ENCODE measurements around the gene PDZD7.

The PDZD7 gene

GRCh38 chr10:101016814-101017213 is 14.1 kb downstream of the PDZD7 start:
- DNase-seq = no peak

GRCh38 chr10:101015582-101015973 is 15.4 kb downstream of the PDZD7 start:
- no peak for DNase-seq

GRCh38 chr10:101014966-101015581 is 15.9 kb downstream of the PDZD7 start:
- no peak for DNase-seq

- peak; percentile 28 to 37 for DNase-seq
Observed at GRCh38 chr10:101014230-101014884, 16.6 kb downstream of the PDZD7 start.

- DNase-seq = no peak
Observed at GRCh38 chr10:101013365-101013825, 17.5 kb downstream of the PDZD7 start.

- DNase-seq = peak; percentile 65
Observed at GRCh38 chr10:101012525-101013364, 18.2 kb downstream of the PDZD7 start.

- no peak for DNase-seq
Observed at GRCh38 chr10:101011517-101012423, 19.2 kb downstream of the PDZD7 start.

- no peak for DNase-seq
Observed at GRCh38 chr10:101010329-101010728, 20.6 kb downstream of the PDZD7 start.

- DNase-seq = no peak
Observed at GRCh38 chr10:101008823-101009423, 22.0 kb downstream of the PDZD7 start.

GRCh38 chr10:101007915-101008822 is 22.8 kb downstream of the PDZD7 start:
- DNase-seq = no peak

- no peak for DNase-seq
Observed at GRCh38 chr10:101007099-101007711, 23.7 kb downstream of the PDZD7 start.

- DNase-seq = no peak
Observed at GRCh38 chr10:101006593-101007098, 24.3 kb downstream of the PDZD7 start.

- no peak for DNase-seq
Observed at GRCh38 chr10:101005869-101006567, 24.9 kb downstream of the PDZD7 start.

- DNase-seq = no peak
Observed at GRCh38 chr10:101005361-101005760, 25.6 kb downstream of the PDZD7 start.

- DNase-seq = no peak
Observed at GRCh38 chr10:101003639-101004206, 27.2 kb downstream of the PDZD7 start.

GRCh38 chr10:101002456-101002855 is 28.5 kb downstream of the PDZD7 start:
- no peak for DNase-seq

GRCh38 chr10:101001659-101002035 is 29.3 kb downstream of the PDZD7 start:
- DNase-seq = no peak

- DNase-seq = no peak
Observed at GRCh38 chr10:101000915-101001658, 29.8 kb downstream of the PDZD7 start.
